ENCODE data around the gene ACACB. TPM values are rescaled to one million over a fixed set of nuclear protein-coding genes. Genes with fewer than 3 reads are reported as not detected.

ACACB gene
- total RNA-seq (2021) (20.0 to 21.6 TPM (median 20.9 TPM) in 3 replicates), Bru-seq, nascent RNA (percentile 51 among the genes with signal in this experiment)
- long read RNA-seq, experiment 1, partial matches to known transcripts = 10 of 17 reads
- long read RNA-seq, experiment 1, other reads (novel, unspliced or antisense) = 6 of 17 reads
- long read RNA-seq, experiment 2, partial matches to known transcripts = 2 of 9 reads
- long read RNA-seq, experiment 2, other reads (novel, unspliced or antisense) = 7 of 9 reads
- long read RNA-seq, experiment 3, partial matches to known transcripts = 2 of 4 reads
- long read RNA-seq, experiment 3, other reads (novel, unspliced or antisense) = 0 of 4 reads

DNA sequence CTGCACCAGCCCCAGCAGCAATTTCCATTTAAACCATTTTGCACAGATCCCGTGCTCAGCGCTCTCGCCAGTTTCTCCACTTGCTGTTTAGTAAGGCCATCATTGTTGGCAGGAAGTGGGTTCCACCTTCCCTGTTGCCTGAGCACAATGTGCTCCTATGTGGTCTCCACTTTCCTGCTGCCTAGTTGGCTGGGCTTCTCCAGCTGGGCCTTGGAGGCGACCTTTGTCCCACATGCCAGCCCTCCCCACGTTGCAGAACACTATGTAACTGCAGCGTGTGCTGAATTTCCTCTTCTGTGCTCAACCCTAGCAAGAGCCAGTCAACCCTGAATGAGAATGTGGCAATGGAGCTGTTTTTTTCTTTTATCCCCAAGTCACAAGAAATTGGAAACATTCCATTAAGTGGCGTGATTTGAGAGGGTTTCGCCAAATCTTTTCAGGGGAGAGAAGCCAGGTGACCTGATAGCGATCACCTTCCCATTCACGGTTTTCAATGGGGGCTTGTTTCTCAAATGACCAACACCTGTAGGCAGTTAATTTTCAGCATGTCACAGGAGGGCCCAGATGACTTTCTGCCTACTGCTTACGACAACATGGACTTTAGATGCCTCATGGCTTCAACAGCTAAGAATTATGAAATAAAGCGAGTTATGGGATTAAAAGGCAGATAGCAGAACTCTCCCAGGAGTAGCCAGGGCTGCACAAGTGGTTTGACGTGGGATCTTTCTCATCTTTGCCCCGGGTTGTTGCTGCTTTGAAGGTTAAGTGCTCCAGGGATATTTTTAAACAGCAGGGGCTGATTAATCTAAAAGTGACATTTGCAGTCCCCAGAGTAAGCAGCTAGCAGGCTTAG, at the start of gene ACACB:
ACACB (plus strand) TSS at position 830 of the 853 bp plus-strand sequence. CDS start 22,819 bp downstream, outside the sequence.
- peak within 1 kb of the TSS; percentile 27; the same call in 1 of the 2 replicates for H3K27ac Mint-ChIP-seq
- POLR2A ChIA-PET = interaction anchor here (0.7 kb wide), 1 partner anchor 10 kb away, joined by 7 read pairs; no protein-coding TSS in a partner anchor
- ATAC-seq (0 out of 2 replicates have a peak, but pooled peaks have one; percentile 6), DNase-seq (ENCODE audit: low spot score) (no peak)
- H3K36me3 Mint-ChIP-seq = no peaks in the 10 kb centered on the region
- peaks cover 13% of the 10 kb centered on the region for H3K4me1 Mint-ChIP-seq
- H3K27me3 Mint-ChIP-seq (ENCODE audit: low read depth) = no peaks in the 10 kb centered on the region
- no peak within 1 kb of the TSS for H3K4me3 Mint-ChIP-seq
- CTCF ChIA-PET = interaction anchor here (0.8 to 1.0 kb wide), 3 partner anchors 18 to 278 kb away, joined by 3 read pairs; no protein-coding TSS in a partner anchor
- no peaks in the 10 kb centered on the region; the same call in 1 of the 2 replicates for H3K9me3 Mint-ChIP-seq
- TF ChIP-seq IRF2 (CRISPR knock-in tag; IDR thresholded peaks at IDR 0.05; ENCODE audit: borderline replicate concordance, low read depth) = no peak
- TF ChIP-seq FOXK1 (CRISPR knock-in tag; IDR thresholded peaks at IDR 0.05) = no peak
- TF ChIP-seq, protein P1, sequence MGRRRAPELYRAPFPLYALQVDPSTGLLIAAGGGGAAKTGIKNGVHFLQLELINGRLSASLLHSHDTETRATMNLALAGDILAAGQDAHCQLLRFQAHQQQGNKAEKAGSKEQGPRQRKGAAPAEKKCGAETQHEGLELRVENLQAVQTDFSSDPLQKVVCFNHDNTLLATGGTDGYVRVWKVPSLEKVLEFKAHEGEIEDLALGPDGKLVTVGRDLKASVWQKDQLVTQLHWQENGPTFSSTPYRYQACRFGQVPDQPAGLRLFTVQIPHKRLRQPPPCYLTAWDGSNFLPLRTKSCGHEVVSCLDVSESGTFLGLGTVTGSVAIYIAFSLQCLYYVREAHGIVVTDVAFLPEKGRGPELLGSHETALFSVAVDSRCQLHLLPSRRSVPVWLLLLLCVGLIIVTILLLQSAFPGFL (CRISPR knock-in tag; IDR thresholded peaks at IDR 0.05; ENCODE audit: borderline replicate concordance) = no peak
- TF ChIP-seq FOXJ3 (CRISPR knock-in tag; IDR thresholded peaks at IDR 0.05; ENCODE audit: borderline replicate concordance) = no peak
- no peak for TF ChIP-seq GTF2I (CRISPR knock-in tag; conservative IDR thresholded peaks at IDR 0.05)
- TF ChIP-seq, protein P2, sequence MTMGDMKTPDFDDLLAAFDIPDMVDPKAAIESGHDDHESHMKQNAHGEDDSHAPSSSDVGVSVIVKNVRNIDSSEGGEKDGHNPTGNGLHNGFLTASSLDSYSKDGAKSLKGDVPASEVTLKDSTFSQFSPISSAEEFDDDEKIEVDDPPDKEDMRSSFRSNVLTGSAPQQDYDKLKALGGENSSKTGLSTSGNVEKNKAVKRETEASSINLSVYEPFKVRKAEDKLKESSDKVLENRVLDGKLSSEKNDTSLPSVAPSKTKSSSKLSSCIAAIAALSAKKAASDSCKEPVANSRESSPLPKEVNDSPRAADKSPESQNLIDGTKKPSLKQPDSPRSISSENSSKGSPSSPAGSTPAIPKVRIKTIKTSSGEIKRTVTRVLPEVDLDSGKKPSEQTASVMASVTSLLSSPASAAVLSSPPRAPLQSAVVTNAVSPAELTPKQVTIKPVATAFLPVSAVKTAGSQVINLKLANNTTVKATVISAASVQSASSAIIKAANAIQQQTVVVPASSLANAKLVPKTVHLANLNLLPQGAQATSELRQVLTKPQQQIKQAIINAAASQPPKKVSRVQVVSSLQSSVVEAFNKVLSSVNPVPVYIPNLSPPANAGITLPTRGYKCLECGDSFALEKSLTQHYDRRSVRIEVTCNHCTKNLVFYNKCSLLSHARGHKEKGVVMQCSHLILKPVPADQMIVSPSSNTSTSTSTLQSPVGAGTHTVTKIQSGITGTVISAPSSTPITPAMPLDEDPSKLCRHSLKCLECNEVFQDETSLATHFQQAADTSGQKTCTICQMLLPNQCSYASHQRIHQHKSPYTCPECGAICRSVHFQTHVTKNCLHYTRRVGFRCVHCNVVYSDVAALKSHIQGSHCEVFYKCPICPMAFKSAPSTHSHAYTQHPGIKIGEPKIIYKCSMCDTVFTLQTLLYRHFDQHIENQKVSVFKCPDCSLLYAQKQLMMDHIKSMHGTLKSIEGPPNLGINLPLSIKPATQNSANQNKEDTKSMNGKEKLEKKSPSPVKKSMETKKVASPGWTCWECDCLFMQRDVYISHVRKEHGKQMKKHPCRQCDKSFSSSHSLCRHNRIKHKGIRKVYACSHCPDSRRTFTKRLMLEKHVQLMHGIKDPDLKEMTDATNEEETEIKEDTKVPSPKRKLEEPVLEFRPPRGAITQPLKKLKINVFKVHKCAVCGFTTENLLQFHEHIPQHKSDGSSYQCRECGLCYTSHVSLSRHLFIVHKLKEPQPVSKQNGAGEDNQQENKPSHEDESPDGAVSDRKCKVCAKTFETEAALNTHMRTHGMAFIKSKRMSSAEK (CRISPR knock-in tag; IDR thresholded peaks at IDR 0.05; ENCODE audit: borderline replicate concordance) = no peak

DNA sequence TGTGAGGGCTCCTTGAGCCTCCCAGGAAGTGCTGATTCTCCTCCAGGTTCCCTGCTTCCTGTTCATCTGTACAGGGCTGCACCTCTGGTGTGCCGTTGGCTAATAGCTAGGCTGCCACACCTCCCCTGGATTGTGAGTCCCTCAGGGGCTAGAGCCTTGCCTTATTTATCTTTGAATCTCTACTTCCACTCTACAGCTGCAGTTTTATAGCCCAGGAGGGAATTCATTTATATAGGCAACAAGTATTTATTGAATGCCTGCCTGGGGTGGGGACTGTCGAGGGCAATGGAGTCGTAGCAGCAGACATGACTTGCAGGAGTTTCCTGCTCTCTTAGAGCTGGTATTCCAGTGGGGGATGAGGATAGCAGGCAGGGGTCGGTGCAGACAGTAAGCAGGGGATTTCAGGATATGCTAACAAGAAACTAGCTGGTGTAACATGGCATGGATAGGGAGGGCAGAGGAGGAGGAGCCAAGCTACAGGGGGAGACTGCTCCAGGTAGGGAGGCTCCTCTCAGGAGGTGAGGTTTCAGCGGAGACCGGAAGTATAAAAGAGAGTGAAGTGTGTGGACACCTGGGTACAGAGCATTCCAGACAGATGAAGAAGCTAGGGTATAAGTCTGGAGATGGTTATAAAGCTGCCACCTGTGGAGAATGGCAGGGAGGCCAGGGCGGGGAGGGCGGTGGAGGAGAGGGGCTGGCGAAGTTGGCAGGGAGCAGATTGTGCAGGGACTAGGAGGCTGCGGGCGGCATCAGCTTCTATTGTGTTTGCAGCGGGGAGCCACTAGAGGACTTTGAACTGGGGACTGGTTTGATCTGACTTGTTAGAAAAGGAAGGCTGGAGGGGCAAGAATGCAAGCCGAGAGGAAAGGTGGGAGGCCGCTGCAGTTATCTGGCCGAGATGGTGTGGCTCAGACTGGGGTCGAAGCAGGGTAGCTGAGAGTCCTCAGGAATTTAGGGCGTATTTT, 46.8 kb upstream of the ACACB start:
- ChIA-PET POLR2A (interaction anchor here (0.8 kb wide), 1 partner anchor 17 kb away, joined by 3 read pairs; the partner anchor contains the start of gene USP30), CTCF (interaction anchor here (0.7 to 1.9 kb wide), 14 partner anchors 9 to 316 kb away, joined by 3 to 9 read pairs (median 6); partner anchors contain the start of genes ALKBH2, UNG and USP30)
- Mint-ChIP-seq H3K4me3 (peak overlapping the region; percentile 52), H3K9me3 (peaks cover under 1% of the 10 kb centered on the region), H3K27me3 (ENCODE audit: low read depth) (no peaks in the 10 kb centered on the region), H3K27ac (peak overlapping the region; percentile 92), H3K36me3 (peaks cover 2% of the 10 kb centered on the region), H3K4me1 (peaks cover 15% of the 10 kb centered on the region)
- ATAC-seq (peak; percentile 85), DNase-seq (ENCODE audit: low spot score) (peak; percentile 56)
- TF ChIP-seq RELA (CRISPR knock-in tag; IDR thresholded peaks at IDR 0.05; ENCODE audit: borderline replicate concordance) (no peak), EMX1 (CRISPR knock-in tag; IDR thresholded peaks at IDR 0.05) (no peak), FOXK1 (CRISPR knock-in tag; IDR thresholded peaks at IDR 0.05) (no peak), CREB1 (CRISPR knock-in tag; IDR thresholded peaks at IDR 0.05) (no peak), NR2C2 (CRISPR knock-in tag; IDR thresholded peaks at IDR 0.05) (no peak), TP53 (CRISPR knock-in tag; IDR thresholded peaks at IDR 0.05) (no peak), MYBL2 (CRISPR knock-in tag; IDR thresholded peaks at IDR 0.05) (no peak)
- TF ChIP-seq, protein P3, sequence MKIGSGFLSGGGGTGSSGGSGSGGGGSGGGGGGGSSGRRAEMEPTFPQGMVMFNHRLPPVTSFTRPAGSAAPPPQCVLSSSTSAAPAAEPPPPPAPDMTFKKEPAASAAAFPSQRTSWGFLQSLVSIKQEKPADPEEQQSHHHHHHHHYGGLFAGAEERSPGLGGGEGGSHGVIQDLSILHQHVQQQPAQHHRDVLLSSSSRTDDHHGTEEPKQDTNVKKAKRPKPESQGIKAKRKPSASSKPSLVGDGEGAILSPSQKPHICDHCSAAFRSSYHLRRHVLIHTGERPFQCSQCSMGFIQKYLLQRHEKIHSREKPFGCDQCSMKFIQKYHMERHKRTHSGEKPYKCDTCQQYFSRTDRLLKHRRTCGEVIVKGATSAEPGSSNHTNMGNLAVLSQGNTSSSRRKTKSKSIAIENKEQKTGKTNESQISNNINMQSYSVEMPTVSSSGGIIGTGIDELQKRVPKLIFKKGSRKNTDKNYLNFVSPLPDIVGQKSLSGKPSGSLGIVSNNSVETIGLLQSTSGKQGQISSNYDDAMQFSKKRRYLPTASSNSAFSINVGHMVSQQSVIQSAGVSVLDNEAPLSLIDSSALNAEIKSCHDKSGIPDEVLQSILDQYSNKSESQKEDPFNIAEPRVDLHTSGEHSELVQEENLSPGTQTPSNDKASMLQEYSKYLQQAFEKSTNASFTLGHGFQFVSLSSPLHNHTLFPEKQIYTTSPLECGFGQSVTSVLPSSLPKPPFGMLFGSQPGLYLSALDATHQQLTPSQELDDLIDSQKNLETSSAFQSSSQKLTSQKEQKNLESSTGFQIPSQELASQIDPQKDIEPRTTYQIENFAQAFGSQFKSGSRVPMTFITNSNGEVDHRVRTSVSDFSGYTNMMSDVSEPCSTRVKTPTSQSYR (CRISPR knock-in tag; IDR thresholded peaks at IDR 0.05) = no peak
- TF ChIP-seq, protein P1 (CRISPR knock-in tag; IDR thresholded peaks at IDR 0.05; ENCODE audit: borderline replicate concordance) = no peak
- TF ChIP-seq, protein P4, sequence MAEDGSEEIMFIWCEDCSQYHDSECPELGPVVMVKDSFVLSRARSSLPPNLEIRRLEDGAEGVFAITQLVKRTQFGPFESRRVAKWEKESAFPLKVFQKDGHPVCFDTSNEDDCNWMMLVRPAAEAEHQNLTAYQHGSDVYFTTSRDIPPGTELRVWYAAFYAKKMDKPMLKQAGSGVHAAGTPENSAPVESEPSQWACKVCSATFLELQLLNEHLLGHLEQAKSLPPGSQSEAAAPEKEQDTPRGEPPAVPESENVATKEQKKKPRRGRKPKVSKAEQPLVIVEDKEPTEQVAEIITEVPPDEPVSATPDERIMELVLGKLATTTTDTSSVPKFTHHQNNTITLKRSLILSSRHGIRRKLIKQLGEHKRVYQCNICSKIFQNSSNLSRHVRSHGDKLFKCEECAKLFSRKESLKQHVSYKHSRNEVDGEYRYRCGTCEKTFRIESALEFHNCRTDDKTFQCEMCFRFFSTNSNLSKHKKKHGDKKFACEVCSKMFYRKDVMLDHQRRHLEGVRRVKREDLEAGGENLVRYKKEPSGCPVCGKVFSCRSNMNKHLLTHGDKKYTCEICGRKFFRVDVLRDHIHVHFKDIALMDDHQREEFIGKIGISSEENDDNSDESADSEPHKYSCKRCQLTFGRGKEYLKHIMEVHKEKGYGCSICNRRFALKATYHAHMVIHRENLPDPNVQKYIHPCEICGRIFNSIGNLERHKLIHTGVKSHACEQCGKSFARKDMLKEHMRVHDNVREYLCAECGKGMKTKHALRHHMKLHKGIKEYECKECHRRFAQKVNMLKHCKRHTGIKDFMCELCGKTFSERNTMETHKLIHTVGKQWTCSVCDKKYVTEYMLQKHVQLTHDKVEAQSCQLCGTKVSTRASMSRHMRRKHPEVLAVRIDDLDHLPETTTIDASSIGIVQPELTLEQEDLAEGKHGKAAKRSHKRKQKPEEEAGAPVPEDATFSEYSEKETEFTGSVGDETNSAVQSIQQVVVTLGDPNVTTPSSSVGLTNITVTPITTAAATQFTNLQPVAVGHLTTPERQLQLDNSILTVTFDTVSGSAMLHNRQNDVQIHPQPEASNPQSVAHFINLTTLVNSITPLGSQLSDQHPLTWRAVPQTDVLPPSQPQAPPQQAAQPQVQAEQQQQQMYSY (CRISPR knock-in tag; IDR thresholded peaks at IDR 0.05) = no peak
